Adipocyte (in vitro differentiated cells): ENCODE data around the gene PACSIN1.

Experiments
- DNase-seq: peaks from one replicate; pipeline ENCODE4 v3.0.0-alpha.2; 2015; ENCODE audit warnings: low read depth
- H3K27me3 ChIP-seq: replicated peaks from 2 replicates; pipeline ENCODE4 v1.7.0; 2013; ENCODE audit warnings: mild to moderate bottlenecking, low read length, moderate library complexity; ENCODE audit not compliant: control insufficient read depth, insufficient read depth
- H3K36me3 ChIP-seq: 2 replicates; pipeline ENCODE4 v1.7.0; 2013; ENCODE audit warnings: low read length, mild to moderate bottlenecking, moderate library complexity; ENCODE audit not compliant: control insufficient read depth, insufficient read depth, severe bottlenecking
- H3K4me1 ChIP-seq: 2 replicates; pipeline ENCODE4 v1.7.0; 2013; ENCODE audit warnings: mild to moderate bottlenecking, low read length, moderate library complexity; ENCODE audit not compliant: control insufficient read depth, insufficient read depth
- H3K4me3 ChIP-seq: 2 replicates; pipeline ENCODE4 v1.7.0; 2013; ENCODE audit warnings: mild to moderate bottlenecking, low read length, moderate library complexity
- H3K9ac ChIP-seq: 2 replicates; pipeline ENCODE4 v1.7.0; 2013; ENCODE audit warnings: mild to moderate bottlenecking, low read length, moderate library complexity
- H3K9me3 ChIP-seq: 2 replicates; pipeline ENCODE4 v1.7.0; 2013; ENCODE audit warnings: mild to moderate bottlenecking, low read length, moderate library complexity; ENCODE audit not compliant: control insufficient read depth

The PACSIN1 gene

GRCh38 chr6:34517966-34518365 lies 52.1 kb downstream of the PACSIN1 start:
- no peaks in the 10 kb centered on the region for H3K9me3 ChIP-seq
- H3K9ac ChIP-seq, result no peak overlapping the region
- H3K36me3 ChIP-seq, result no peaks in the 10 kb centered on the region
- peaks cover 54% of the 10 kb centered on the region for H3K27me3 ChIP-seq
- no peak overlapping the region for H3K4me3 ChIP-seq
- H3K4me1 ChIP-seq, result no peaks in the 10 kb centered on the region
- DNase-seq, result no peak

- no peaks in the 10 kb centered on the region for H3K4me1 ChIP-seq
- no peak overlapping the region for H3K4me3 ChIP-seq
- H3K9me3 ChIP-seq, result no peaks in the 10 kb centered on the region
- DNase-seq, result no peak
- H3K9ac ChIP-seq, result no peak overlapping the region
- peaks cover 53% of the 10 kb centered on the region for H3K27me3 ChIP-seq
- no peaks in the 10 kb centered on the region for H3K36me3 ChIP-seq
These were observed 52.9 kb downstream of the PACSIN1 start for GRCh38 chr6:34518669-34519365.

- Histone ChIP-seq H3K27me3 (peaks cover 40% of the 10 kb centered on the region), H3K9ac (no peak overlapping the region), H3K4me3 (no peak overlapping the region), H3K4me1 (no peaks in the 10 kb centered on the region), H3K9me3 (no peaks in the 10 kb centered on the region), H3K36me3 (no peaks in the 10 kb centered on the region)
- no peak for DNase-seq
These were observed 54.2 kb downstream of the PACSIN1 start for GRCh38 chr6:34519971-34520644.

- no peak overlapping the region for H3K4me3 ChIP-seq
- H3K9me3 ChIP-seq, result no peaks in the 10 kb centered on the region
- H3K4me1 ChIP-seq, result no peaks in the 10 kb centered on the region
- peaks cover 34% of the 10 kb centered on the region for H3K27me3 ChIP-seq
- H3K9ac ChIP-seq, result no peak overlapping the region
- H3K36me3 ChIP-seq, result no peaks in the 10 kb centered on the region
- no peak for DNase-seq
These were observed 55.0 kb downstream of the PACSIN1 start for GRCh38 chr6:34520645-34521462.

GRCh38 chr6:34521463-34522285 lies 55.8 kb downstream of the PACSIN1 start:
- H3K9ac ChIP-seq, result no peak overlapping the region
- no peaks in the 10 kb centered on the region for H3K36me3 ChIP-seq
- no peaks in the 10 kb centered on the region for H3K9me3 ChIP-seq
- H3K4me3 ChIP-seq, result no peak overlapping the region
- peaks cover 26% of the 10 kb centered on the region for H3K27me3 ChIP-seq
- H3K4me1 ChIP-seq, result peaks cover 5% of the 10 kb centered on the region
- no peak for DNase-seq

- Histone ChIP-seq H3K4me1 (peaks cover 7% of the 10 kb centered on the region), H3K4me3 (no peak overlapping the region), H3K9me3 (no peaks in the 10 kb centered on the region), H3K27me3 (peaks cover 18% of the 10 kb centered on the region), H3K36me3 (no peaks in the 10 kb centered on the region), H3K9ac (no peak overlapping the region)
- no peak for DNase-seq
These were observed 56.9 kb downstream of the PACSIN1 start for GRCh38 chr6:34522761-34523160.

DNA sequence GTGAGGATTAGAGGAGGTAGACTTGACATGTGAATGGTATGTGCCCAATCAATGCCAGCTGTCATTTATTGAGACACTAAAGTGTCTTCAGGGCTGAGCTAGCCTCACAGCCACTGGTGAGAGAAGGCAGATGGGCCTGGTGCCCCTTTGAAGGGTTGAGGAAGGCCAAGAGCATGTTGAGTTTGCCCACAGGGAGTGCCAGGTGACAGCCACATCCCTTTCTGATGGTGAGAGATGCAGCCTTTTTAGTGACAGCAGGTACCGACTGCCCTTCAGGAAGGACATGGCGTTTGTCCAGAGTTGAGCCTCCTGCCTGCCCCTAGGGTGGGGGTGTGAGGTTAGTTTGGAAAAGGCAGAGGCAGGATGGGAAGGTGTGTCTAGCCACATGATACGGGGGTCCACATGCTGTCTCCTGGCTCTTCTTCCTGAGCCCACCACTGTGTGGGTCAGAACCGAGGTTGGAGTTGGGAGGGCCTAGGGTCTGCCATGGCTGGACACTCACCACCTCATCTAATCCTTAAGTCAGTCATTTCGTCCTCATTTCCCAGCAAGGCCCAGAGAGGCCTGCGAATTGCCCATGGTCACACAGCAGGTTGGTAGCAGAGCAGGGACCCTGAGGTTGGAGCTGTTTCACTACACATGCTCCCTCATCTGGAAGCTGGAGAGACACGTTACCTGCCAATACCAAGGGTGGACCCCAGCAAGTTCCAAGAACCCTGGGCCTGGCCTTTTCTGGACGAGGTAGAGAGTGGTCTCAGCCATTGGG lies 57.7 kb downstream of the PACSIN1 start:
- H3K36me3 ChIP-seq, result no peaks in the 10 kb centered on the region
- H3K27me3 ChIP-seq, result peaks cover 11% of the 10 kb centered on the region
- no peak overlapping the region for H3K9ac ChIP-seq
- H3K4me3 ChIP-seq, result no peak overlapping the region
- peaks cover 7% of the 10 kb centered on the region for H3K4me1 ChIP-seq
- DNase-seq, result no peak
- H3K9me3 ChIP-seq, result no peaks in the 10 kb centered on the region

GRCh38 chr6:34524499-34524898 lies 58.6 kb downstream of the PACSIN1 start:
- Histone ChIP-seq H3K9me3 (no peaks in the 10 kb centered on the region), H3K27me3 (peaks cover 9% of the 10 kb centered on the region), H3K4me3 (no peak overlapping the region), H3K9ac (no peak overlapping the region), H3K4me1 (peaks cover 7% of the 10 kb centered on the region), H3K36me3 (no peaks in the 10 kb centered on the region)
- DNase-seq, result no peak

- Histone ChIP-seq H3K4me1 (peaks cover 7% of the 10 kb centered on the region), H3K27me3 (peaks cover 10% of the 10 kb centered on the region), H3K4me3 (no peak overlapping the region), H3K9ac (no peak overlapping the region), H3K36me3 (no peaks in the 10 kb centered on the region), H3K9me3 (no peaks in the 10 kb centered on the region)
- no peak for DNase-seq
These were observed 59.1 kb downstream of the PACSIN1 start for GRCh38 chr6:34524971-34525370.

GRCh38 chr6:34525431-34526175 lies 59.7 kb downstream of the PACSIN1 start:
- Histone ChIP-seq H3K27me3 (peaks cover 16% of the 10 kb centered on the region), H3K4me3 (no peak overlapping the region), H3K9ac (no peak overlapping the region), H3K9me3 (no peaks in the 10 kb centered on the region), H3K4me1 (peaks cover 7% of the 10 kb centered on the region), H3K36me3 (no peaks in the 10 kb centered on the region)
- DNase-seq, result no peak
